Subcutaneous abdominal adipose tissue (tissue), 5 donors: ENCODE measurements around the gene CD96.

Experiments
- H3K27ac ChIP-seq: one replicate; pipeline ENCODE4 v1.7.0; 2013; ENCODE audit warnings: low read depth, mild to moderate bottlenecking, inconsistent platforms, low read length, moderate library complexity
- H3K27me3 ChIP-seq, 5 donors: one replicate each; pipeline ENCODE4 v1.7.0; 2013; ENCODE audit warnings: low read length in 5 of 5, inconsistent platforms in 1 of 5; ENCODE audit not compliant: control insufficient read depth in 5 of 5, insufficient read depth in 4 of 5
- H3K36me3 ChIP-seq, 5 donors: one replicate each; pipeline ENCODE4 v1.7.0; 2013; ENCODE audit warnings: low read length in 5 of 5; ENCODE audit not compliant: control insufficient read depth in 5 of 5, insufficient read depth in 5 of 5
- H3K4me1 ChIP-seq, 5 donors: one replicate each; pipeline ENCODE4 v1.7.0; 2013; ENCODE audit warnings: low read length in 5 of 5, mild to moderate bottlenecking in 3 of 5, moderate library complexity in 1 of 5; ENCODE audit not compliant: control insufficient read depth in 5 of 5, insufficient read depth in 5 of 5
- H3K4me3 ChIP-seq, 5 donors: one replicate each; pipeline ENCODE4 v1.7.0; 2013; ENCODE audit warnings: low read length in 5 of 5, low read depth in 1 of 5
- H3K9ac ChIP-seq, 5 donors: one replicate each; pipeline ENCODE4 v1.7.0; 2013; ENCODE audit warnings: low read length in 5 of 5, mild to moderate bottlenecking in 4 of 5, moderate library complexity in 3 of 5
- H3K9me3 ChIP-seq, 5 donors: one replicate each; pipeline ENCODE4 v1.7.0; 2013; ENCODE audit warnings: low read length in 5 of 5; ENCODE audit not compliant: control insufficient read depth in 5 of 5
- donor health status: healthy.
- donor health status: healthy.
- donor health status: healthy.
- donor health status: healthy.
- donor health status: healthy.

CD96 gene

GRCh38 chr3:111601810-111602209 lies 59.8 kb downstream of the CD96 start:
- no peak overlapping the region for H3K9ac ChIP-seq
- no peaks in the 10 kb centered on the region for H3K9me3 ChIP-seq
- no peak overlapping the region for H3K4me3 ChIP-seq
- no peaks in the 10 kb centered on the region for H3K4me1 ChIP-seq
- no peak overlapping the region for H3K27ac ChIP-seq
- H3K27me3 ChIP-seq: no peaks in the 10 kb centered on the region
- no peaks in the 10 kb centered on the region for H3K36me3 ChIP-seq

DNA sequence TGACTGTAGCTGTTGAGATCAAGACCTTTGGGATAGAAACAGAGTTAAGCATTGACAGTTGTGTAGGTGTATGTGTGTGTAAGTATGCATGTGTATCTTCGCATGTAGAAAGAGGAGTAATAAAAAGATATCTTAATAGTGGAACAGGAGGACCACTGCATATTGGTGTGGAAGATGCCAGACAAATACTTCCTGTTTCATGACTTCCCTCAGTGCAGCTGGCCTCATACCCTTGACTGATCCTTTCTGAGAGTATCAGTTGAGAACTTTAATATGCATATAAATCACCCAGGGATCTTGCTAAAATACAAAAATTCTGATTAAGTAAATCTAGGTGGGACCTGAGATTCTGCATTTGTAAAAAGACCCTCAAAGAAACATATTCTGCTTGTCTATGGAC lies 61.7 kb downstream of the CD96 start:
- Histone ChIP-seq H3K4me1 (no peaks in the 10 kb centered on the region), H3K9me3 (no peaks in the 10 kb centered on the region), H3K27me3 (no peaks in the 10 kb centered on the region), H3K27ac (no peak overlapping the region), H3K4me3 (no peak overlapping the region), H3K36me3 (no peaks in the 10 kb centered on the region), H3K9ac (no peak overlapping the region)

DNA sequence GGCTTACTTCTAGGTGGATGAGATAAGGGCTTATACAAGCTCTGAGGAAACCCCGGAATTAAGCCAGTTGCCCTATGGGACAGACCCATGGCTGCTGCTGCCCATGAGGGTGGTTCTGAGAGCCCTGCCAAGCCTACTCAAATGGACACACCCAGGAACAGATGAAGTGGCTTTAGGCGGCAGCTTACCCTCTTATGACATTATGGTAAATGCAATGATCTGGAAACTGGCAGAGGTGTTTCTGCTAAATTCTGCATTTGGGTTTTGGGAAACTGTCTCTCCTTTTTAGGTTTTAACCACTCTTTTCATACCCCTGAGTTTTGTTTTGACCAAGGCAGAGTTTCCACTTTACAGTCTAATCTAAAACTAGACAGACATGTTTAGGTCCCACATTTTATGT lies 62.1 kb downstream of the CD96 start:
- H3K36me3 ChIP-seq: no peaks in the 10 kb centered on the region
- H3K9ac ChIP-seq: no peak overlapping the region
- no peak overlapping the region for H3K27ac ChIP-seq
- H3K9me3 ChIP-seq: no peaks in the 10 kb centered on the region
- H3K4me3 ChIP-seq: no peak overlapping the region
- H3K27me3 ChIP-seq: no peaks in the 10 kb centered on the region
- no peaks in the 10 kb centered on the region for H3K4me1 ChIP-seq

- H3K9ac ChIP-seq: no peak overlapping the region
- no peaks in the 10 kb centered on the region for H3K9me3 ChIP-seq
- H3K4me3 ChIP-seq: no peak overlapping the region
- H3K4me1 ChIP-seq: no peaks in the 10 kb centered on the region
- H3K27ac ChIP-seq: no peak overlapping the region
- H3K36me3 ChIP-seq: no peaks in the 10 kb centered on the region
- no peaks in the 10 kb centered on the region for H3K27me3 ChIP-seq
These were observed 63.0 kb downstream of the CD96 start for GRCh38 chr3:111605018-111605417.

DNA sequence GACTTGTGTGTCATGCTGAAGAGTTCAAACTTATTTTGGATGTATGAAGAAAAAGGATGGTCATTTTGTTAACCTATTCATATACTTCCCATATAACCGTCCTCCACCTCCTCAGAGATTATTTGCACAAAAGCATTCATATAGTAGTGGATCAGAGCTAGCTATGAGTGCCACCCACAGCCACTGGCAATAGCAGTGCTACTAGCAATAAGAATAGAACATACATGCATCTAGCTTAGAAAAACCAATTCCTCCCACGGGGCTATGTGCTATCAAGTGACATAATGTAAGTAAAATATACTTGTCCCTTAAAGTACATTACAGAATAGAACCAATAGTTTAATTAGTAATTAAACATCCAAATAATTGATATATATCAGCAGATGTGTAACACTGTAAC lies 63.5 kb downstream of the CD96 start:
- H3K4me1 ChIP-seq: no peaks in the 10 kb centered on the region
- H3K9me3 ChIP-seq: no peaks in the 10 kb centered on the region
- no peak overlapping the region for H3K9ac ChIP-seq
- H3K4me3 ChIP-seq: no peak overlapping the region
- H3K27me3 ChIP-seq: no peaks in the 10 kb centered on the region
- H3K27ac ChIP-seq: no peak overlapping the region
- no peaks in the 10 kb centered on the region for H3K36me3 ChIP-seq

DNA sequence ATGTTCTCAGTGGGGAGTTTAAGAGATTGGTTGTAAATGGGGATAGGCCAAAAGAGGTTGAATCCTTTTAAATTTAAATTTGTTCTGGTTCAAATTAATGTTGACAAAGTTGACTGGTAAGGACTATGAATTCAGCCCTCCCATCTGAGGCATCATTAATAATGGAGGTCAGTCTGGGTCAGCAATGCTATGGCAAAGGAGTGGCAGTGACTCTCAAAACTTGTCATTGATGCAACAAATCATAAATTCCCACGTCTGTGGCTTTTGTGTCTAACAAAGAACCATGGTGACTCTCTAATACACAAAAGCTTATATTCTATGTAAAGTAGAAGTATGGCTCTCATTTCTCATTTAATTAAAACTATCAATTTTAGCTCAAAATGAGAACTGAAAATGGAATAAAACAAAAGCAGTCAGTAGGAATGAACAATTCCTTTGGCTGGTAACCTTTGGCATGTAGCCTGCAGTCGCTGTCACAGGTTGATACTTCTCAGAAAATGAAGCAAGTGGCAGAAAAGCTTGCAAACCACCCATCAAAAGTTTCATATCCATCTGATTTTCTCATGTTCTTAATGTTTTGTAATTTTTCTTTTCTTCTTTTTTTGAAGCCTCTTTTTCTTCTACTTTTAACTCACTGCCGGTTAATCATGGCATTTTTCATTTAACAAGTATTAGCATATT lies 65.4 kb downstream of the CD96 start:
- Histone ChIP-seq H3K4me3 (no peak overlapping the region), H3K27ac (no peak overlapping the region), H3K4me1 (no peaks in the 10 kb centered on the region)

DNA sequence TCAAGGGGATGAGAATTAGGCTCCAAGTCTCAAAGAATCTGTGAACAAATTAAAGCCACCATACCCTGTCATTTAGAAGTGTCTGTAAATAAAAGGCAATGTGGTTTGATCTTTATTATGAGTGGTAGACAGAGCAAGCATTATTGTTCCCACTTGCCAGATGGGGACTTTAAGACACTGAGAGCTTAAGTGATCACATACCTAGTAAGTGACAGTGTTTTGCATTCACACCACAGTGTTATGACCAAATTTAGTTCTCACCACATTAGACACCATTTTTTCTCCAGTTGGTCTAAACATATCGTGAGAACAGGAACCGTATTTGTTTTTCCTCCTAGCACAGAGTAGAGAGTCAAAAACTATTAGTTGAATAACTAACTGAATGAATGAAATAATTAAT lies 66.4 kb downstream of the CD96 start:
- Histone ChIP-seq H3K9me3 (no peaks in the 10 kb centered on the region), H3K36me3 (no peaks in the 10 kb centered on the region), H3K4me3 (no peak overlapping the region), H3K27me3 (no peaks in the 10 kb centered on the region), H3K27ac (no peak overlapping the region), H3K4me1 (no peaks in the 10 kb centered on the region), H3K9ac (no peak overlapping the region)

More for the DNA sequence above, 65.4 kb downstream of the CD96 start:
- no peaks in the 10 kb centered on the region for H3K36me3 ChIP-seq
- H3K9me3 ChIP-seq: no peaks in the 10 kb centered on the region
- no peaks in the 10 kb centered on the region for H3K27me3 ChIP-seq
- no peak overlapping the region for H3K9ac ChIP-seq

- Histone ChIP-seq H3K9ac (no peak overlapping the region), H3K4me1 (no peaks in the 10 kb centered on the region), H3K27me3 (no peaks in the 10 kb centered on the region), H3K9me3 (no peaks in the 10 kb centered on the region), H3K4me3 (no peak overlapping the region), H3K36me3 (no peaks in the 10 kb centered on the region), H3K27ac (no peak overlapping the region)
These were observed 67.7 kb downstream of the CD96 start for GRCh38 chr3:111609700-111610099.

GRCh38 chr3:111610189-111610588 lies 68.2 kb downstream of the CD96 start:
- H3K9me3 ChIP-seq: no peaks in the 10 kb centered on the region
- no peaks in the 10 kb centered on the region for H3K36me3 ChIP-seq
- no peaks in the 10 kb centered on the region for H3K4me1 ChIP-seq
- H3K27ac ChIP-seq: no peak overlapping the region
- H3K9ac ChIP-seq: no peak overlapping the region
- no peak overlapping the region for H3K4me3 ChIP-seq
- H3K27me3 ChIP-seq: no peaks in the 10 kb centered on the region

DNA sequence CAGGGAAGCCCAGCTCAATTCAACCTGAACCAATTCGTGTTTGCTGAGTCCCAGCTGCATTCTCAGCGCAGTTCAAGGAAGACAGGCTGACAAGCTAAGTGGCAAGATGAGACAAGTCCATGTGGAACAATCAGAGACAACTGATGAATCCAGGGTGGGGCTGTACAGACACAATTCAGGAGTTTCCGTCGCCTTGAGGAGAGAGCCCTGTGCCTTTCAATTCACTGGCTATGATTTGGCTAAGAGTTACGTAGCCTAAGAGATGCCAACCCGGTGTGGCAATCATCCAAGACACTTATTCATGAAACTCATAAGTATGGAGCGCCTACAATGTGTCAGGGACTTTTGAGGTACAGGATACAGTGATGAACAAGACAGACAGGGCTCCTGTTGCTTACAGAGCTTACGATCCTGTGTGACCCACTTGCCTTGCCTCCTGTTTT lies 68.6 kb downstream of the CD96 start:
- Histone ChIP-seq H3K27ac (no peak overlapping the region), H3K9ac (no peak overlapping the region)

More for the DNA sequence above, 68.6 kb downstream of the CD96 start:
- H3K9me3 ChIP-seq: no peaks in the 10 kb centered on the region
- H3K27me3 ChIP-seq: no peaks in the 10 kb centered on the region
- no peaks in the 10 kb centered on the region for H3K36me3 ChIP-seq
- H3K4me3 ChIP-seq: no peak overlapping the region
- no peaks in the 10 kb centered on the region for H3K4me1 ChIP-seq
